H1 (cell line): ENCODE data around the gene ANKRD62. TPM values are rescaled to one million over a fixed set of nuclear protein-coding genes. Genes with fewer than 3 reads are reported as not detected.
A peak's percentile ranks its signal among the peaks of the same experiment; 100 is the strongest.

ENCODE experiments used
- CTCF ChIA-PET: fragments of 300-600 bp; sonication (Branson Sonifier 250); formaldehyde crosslinking; loops from one replicate; lab custom pipeline; 2021; ENCODE audit not compliant: partially characterized antibody; lab: Charles Lee
- POLR2A ChIA-PET: fragments of 300-600 bp; sonication (Branson Sonifier 250); formaldehyde crosslinking; loops from one replicate; lab custom pipeline; 2021; ENCODE audit warnings: inconsistent platforms; ENCODE audit not compliant: partially characterized antibody; lab: Charles Lee
- DNase-seq, 2 experiments: peaks; one replicate each; pipeline versions ENCODE4 v3.0.0 to v3.0.0-alpha.2; 2010 to 2022; ENCODE audit warnings: low spot score in 2 of 2, low read depth in 1 of 2, mixed read lengths in 1 of 2
- FAIRE-seq: peaks from 2 replicates; lab custom pipeline; 2011; peaks lifted over from hg19 to GRCh38; lab: Jason Lieb, UNC
- H2AFZ ChIP-seq: 2 replicates; pipeline ENCODE4 v1.8.1; 2012; ENCODE audit warnings: low read length, inconsistent platforms
- H2AK5ac ChIP-seq: 2 replicates; pipeline ENCODE4 v1.6.1; 2013; ENCODE audit warnings: low read depth, low read length
- H2BK120ac ChIP-seq: replicated peaks from 2 replicates; pipeline ENCODE3; 2013; ENCODE audit warnings: low read depth, low read length, inconsistent platforms
- H2BK12ac ChIP-seq: 2 replicates; pipeline ENCODE4 v1.6.1; 2013; ENCODE audit warnings: low read depth, low read length
- H2BK15ac ChIP-seq: 2 replicates; pipeline ENCODE4 v1.6.1; 2013; ENCODE audit warnings: low read length
- H2BK20ac ChIP-seq: 2 replicates; pipeline ENCODE4 v1.6.1; 2013; ENCODE audit warnings: low read length
- H2BK5ac ChIP-seq: 2 replicates; pipeline ENCODE4 v1.6.1; 2013; ENCODE audit warnings: low read depth, low read length
- H3K14ac ChIP-seq: 2 replicates; pipeline ENCODE4 v1.6.1; 2013; ENCODE audit warnings: inconsistent platforms; ENCODE audit not compliant: insufficient read length
- H3K18ac ChIP-seq: 2 replicates; pipeline ENCODE4 v1.6.1; 2013; ENCODE audit warnings: low read length; ENCODE audit errors: extremely low read depth
- H3K23ac ChIP-seq: 2 replicates; pipeline ENCODE4 v1.6.1; 2013; ENCODE audit warnings: inconsistent platforms; ENCODE audit not compliant: insufficient read length
- H3K23me2 ChIP-seq: 2 replicates; pipeline ENCODE4 v1.6.1; 2013; ENCODE audit warnings: low read depth, low read length
- H3K27ac ChIP-seq: 2 replicates; pipeline ENCODE4 v1.6.1; 2011; ENCODE audit warnings: low read depth, low read length, inconsistent platforms
- H3K27me3 ChIP-seq, 4 experiments: replicated peaks in 1 of 4; 1 replicate in 1 of 4; 2 replicates in 3 of 4; pipeline versions ENCODE4 v1.6.1 to v1.8.1; 2011 to 2013; ENCODE audit warnings: low read length in 3 of 4, mild to moderate bottlenecking in 3 of 4, inconsistent platforms in 2 of 4, mixed read lengths in 2 of 4, moderate library complexity in 1 of 4; ENCODE audit not compliant: control insufficient read depth in 3 of 4, insufficient read depth in 3 of 4; ENCODE audit errors: extremely low read depth in 1 of 4
- H3K36me3 ChIP-seq, 4 experiments: 2 replicates each; pipeline versions ENCODE4 v1.6.1 to v1.8.1; 2011 to 2013; ENCODE audit warnings: mild to moderate bottlenecking in 4 of 4, low read length in 3 of 4, moderate library complexity in 2 of 4, control low read depth in 1 of 4, inconsistent platforms in 1 of 4; ENCODE audit not compliant: insufficient read depth in 4 of 4, control insufficient read depth in 2 of 4
- H3K4ac ChIP-seq: replicated peaks from 2 replicates; pipeline ENCODE3; 2013; ENCODE audit warnings: low read length, low read depth, mixed read lengths, inconsistent platforms; ENCODE audit not compliant: insufficient read length
- H3K4me1 ChIP-seq, 4 experiments: replicated peaks in 1 of 4; 1 replicate in 1 of 4; 2 replicates in 3 of 4; pipeline versions ENCODE4 v1.6.1 to v1.8.1; 2011 to 2013; ENCODE audit warnings: low read length in 3 of 4, inconsistent platforms in 2 of 4, mixed read lengths in 1 of 4; ENCODE audit not compliant: insufficient read depth in 4 of 4, control insufficient read depth in 3 of 4
- H3K4me2 ChIP-seq, 2 experiments: 2 replicates each; pipeline versions ENCODE4 v1.6.1 to v1.8.1; 2011 to 2013; ENCODE audit warnings: low read depth in 2 of 2, low read length in 2 of 2, control low read depth in 1 of 2, inconsistent platforms in 1 of 2, mild to moderate bottlenecking in 1 of 2; ENCODE audit not compliant: insufficient read depth in 1 of 2
- H3K4me3 ChIP-seq, 4 experiments: fragments of 200-600, 300-600 bp in 1 of 4; sonication (generic), shearing (Covaris generic), sonication (Bioruptor Twin) in 1 of 4; 2 replicates each; pipeline versions ENCODE4 v1.5.1 to v1.8.1; 2011 to 2016; ENCODE audit warnings: low read length in 4 of 4, low read depth in 3 of 4, control low read depth in 2 of 4, inconsistent platforms in 2 of 4, mild to moderate bottlenecking in 2 of 4, mixed read lengths in 1 of 4, moderate library complexity in 1 of 4; ENCODE audit not compliant: insufficient read depth in 2 of 4; ENCODE audit errors: extremely low read depth in 1 of 4
- H3K56ac ChIP-seq: replicated peaks from 2 replicates; pipeline ENCODE3; 2013; ENCODE audit warnings: low read depth, mild to moderate bottlenecking, mixed read lengths, low read length, inconsistent platforms; ENCODE audit not compliant: insufficient read length
- H3K79me1 ChIP-seq: 2 replicates; pipeline ENCODE4 v1.6.1; 2013; ENCODE audit warnings: low read depth, low read length, control low read depth
- H3K79me2 ChIP-seq, 2 experiments: 2 replicates each; pipeline versions ENCODE4 v1.6.1 to v1.8.1; 2012 to 2013; ENCODE audit warnings: low read length in 2 of 2, mild to moderate bottlenecking in 2 of 2, inconsistent platforms in 1 of 2; ENCODE audit not compliant: insufficient read depth in 2 of 2, control insufficient read depth in 1 of 2
- H3K9ac ChIP-seq, 4 experiments: replicated peaks in 1 of 4; 1 replicate in 1 of 4; 2 replicates in 3 of 4; pipeline versions ENCODE4 v1.6.1 to v1.8.1; 2011 to 2013; ENCODE audit warnings: low read depth in 3 of 4, low read length in 3 of 4, control low read depth in 2 of 4, mild to moderate bottlenecking in 2 of 4, moderate library complexity in 2 of 4, inconsistent platforms in 1 of 4; ENCODE audit errors: extremely low read depth in 1 of 4
- H3K9me3 ChIP-seq, 2 experiments: 2 replicates each; pipeline versions ENCODE4 v1.6.1 to v1.8.1; 2012 to 2013; ENCODE audit warnings: mild to moderate bottlenecking in 2 of 2, moderate library complexity in 2 of 2, control low read depth in 1 of 2, inconsistent platforms in 1 of 2, low read depth in 1 of 2, low read length in 1 of 2, mixed read lengths in 1 of 2; ENCODE audit not compliant: insufficient read depth in 2 of 2
- H4K20me1 ChIP-seq, 2 experiments: replicated peaks in 1 of 2; 2 replicates each; pipeline versions ENCODE3 to v1.8.1; 2011 to 2013; ENCODE audit warnings: inconsistent platforms in 2 of 2, low read length in 2 of 2, mild to moderate bottlenecking in 1 of 2; ENCODE audit not compliant: insufficient read depth in 2 of 2, control insufficient read depth in 1 of 2
- H4K5ac ChIP-seq: 2 replicates; pipeline ENCODE4 v1.6.1; 2013; ENCODE audit warnings: low read length, low read depth, mixed read lengths, inconsistent platforms; ENCODE audit not compliant: insufficient read length
- H4K8ac ChIP-seq: 2 replicates; pipeline ENCODE4 v1.8.0; 2013; ENCODE audit warnings: mild to moderate bottlenecking, moderate library complexity, low read length, inconsistent platforms; ENCODE audit not compliant: insufficient read depth; ENCODE audit errors: extremely low read depth
- H4K91ac ChIP-seq: replicated peaks from 2 replicates; pipeline ENCODE3; 2013; ENCODE audit warnings: low read length, mixed read lengths, inconsistent platforms; ENCODE audit not compliant: insufficient read length
- CTCF ChIP-seq, 3 experiments: IDR thresholded peaks; 1 replicate in 2 of 3; 2 replicates in 1 of 3; pipeline versions ENCODE4 v1.5.1 to v1.6.1; 2011; ENCODE audit warnings: low read length in 3 of 3, mild to moderate bottlenecking in 3 of 3, inconsistent platforms in 2 of 3, low read depth in 1 of 3, moderate library complexity in 1 of 3; ENCODE audit not compliant: insufficient read depth in 1 of 3; ENCODE audit errors: control extremely low read depth in 1 of 3
- NANOG ChIP-seq: IDR thresholded peaks from 2 replicates; pipeline ENCODE4 v1.6.1; 2011; ENCODE audit warnings: low read length, low read depth, mild to moderate bottlenecking, inconsistent platforms; ENCODE audit not compliant: insufficient read depth, poor library complexity, severe bottlenecking
- RAD21 ChIP-seq, 2 experiments: IDR thresholded peaks in 1 of 2; conservative IDR thresholded peaks in 1 of 2; 2 replicates each; pipeline ENCODE4 v1.6.1; 2011; ENCODE audit warnings: low read depth in 2 of 2, low read length in 2 of 2, improper control_type of control experiment in 1 of 2, inconsistent platforms in 1 of 2, mild to moderate bottlenecking in 1 of 2, moderate library complexity in 1 of 2
- SP4 ChIP-seq: IDR thresholded peaks from 2 replicates; pipeline ENCODE4 v1.6.1; 2012; ENCODE audit warnings: low read length, inconsistent platforms
- USF2 ChIP-seq: IDR thresholded peaks from 2 replicates; pipeline ENCODE4 v1.6.1; 2011; ENCODE audit warnings: low read length, improper control_type of control experiment
- WGBS, 2 experiments: shearing (Covaris generic) in 1 of 2; methylation state at CpG; one replicate each; pipeline versions ENCODE4 v1.1.6 to v1.1.7; 2013 to 2015; ENCODE audit warnings: low lambda C conversion rate in 2 of 2, mixed read lengths in 2 of 2, inconsistent platforms in 1 of 2, low coverage in 1 of 2, missing lambda C conversion rate in 1 of 2; ENCODE audit not compliant: insufficient replicate concordance in 2 of 2, insufficient coverage in 1 of 2, insufficient read length in 1 of 2; ENCODE audit errors: extremely low coverage in 1 of 2, missing lambda C conversion rate in 1 of 2; 5-methylcytosine and 5-hydroxymethylcytosine counted together
- polyA plus RNA-seq, 7 experiments: library from polyadenylated mRNA; depleted of rRNA in 3 of 7; stranded (reverse) in 5 of 7; unstranded in 2 of 7; fragments of >200 nt in 5 of 7; fragments of 200-250 nt in 2 of 7; gene quantifications; 1 replicate in 5 of 7; 2 replicates in 1 of 7; 4 replicates in 1 of 7; pipeline versions ENCODE4 v1.2.1 to v1.2.3, GENCODE V29; 2011 to 2013; ENCODE audit warnings: missing spikeins in 2 of 7, mixed read lengths in 2 of 7
- total RNA-seq: library from RNA; stranded (reverse); fragmentation: NEBNext Ultra II Directional; extraction: Animal tissue kit (Norgen Biotek cat#: 25700); gene quantifications from 2 replicates; pipeline ENCODE4 v1.2.1, GENCODE V29; 2021

Gene ANKRD62
- total and polyA plus RNA-seq, 2 of the 8 experiments (the other 6 are each of a cell fraction or from before 2014, with no cell fraction given), result not detected

GRCh38 chr18:12048010-12048826 lies 45.4 kb upstream of the ANKRD62 start:
- Histone ChIP-seq H3K27ac (no peak overlapping the region), H3K4me2 (no peak overlapping the region), H3K27me3 (no peaks in the 10 kb centered on the region; a peak in 1 of 7 replicates), H3K79me1 (no peaks in the 10 kb centered on the region), H3K23me2 (no peaks in the 10 kb centered on the region), H3K56ac (no peak overlapping the region), H3K79me2 (no peaks in the 10 kb centered on the region), H2BK12ac (no peak overlapping the region), H2AFZ (no peak overlapping the region), H3K23ac (no peak overlapping the region), H3K9ac (no peak overlapping the region), H4K91ac (no peak overlapping the region), H4K20me1 (no peaks in the 10 kb centered on the region), H3K14ac (no peak overlapping the region), H2BK20ac (no peak overlapping the region), H2BK15ac (no peak overlapping the region), H3K4me1 (peaks cover 0 to 4% (median 0%) of the 10 kb centered on the region in 4 experiments; a peak in 1 of 7 replicates), H2BK5ac (no peak overlapping the region), H3K4me3 (no peak overlapping the region), H4K8ac (no peak overlapping the region; the same call in 1 of the 2 replicates), H3K4ac (no peak overlapping the region), H3K9me3 (no peaks in the 10 kb centered on the region), H2AK5ac (no peak overlapping the region), H3K36me3 (no peaks in the 10 kb centered on the region), H4K5ac (no peak overlapping the region), H2BK120ac (no peak overlapping the region), H3K18ac (no peak overlapping the region)
- FAIRE-seq, result no peak
- peak in 1 of 2 experiments; percentile 84 for DNase-seq
- ChIA-PET POLR2A (interaction anchor here (0.6 kb wide), 2 partner anchors 9 to 95 kb away, joined by 3 read pairs; no protein-coding TSS in a partner anchor), CTCF (interaction anchor here (0.6 to 3.1 kb wide), 16 partner anchors 9 to 1435 kb away, joined by 3 to 26 read pairs (median 4); no protein-coding TSS in a partner anchor)
- 76% methylated on average over 19 of the region's 20 CpGs; no CpG with 5 or more reads in 1 of the 2 experiments for WGBS, 2 experiments
- TF ChIP-seq SP4, result no peak
- no peak for TF ChIP-seq USF2
- TF ChIP-seq RAD21 (IDR thresholded peaks at IDR 0.05 in 1 of 2, conservative IDR thresholded peaks at IDR 0.05 in 1 of 2; ENCODE audit: low read depth in 2 of 2, low read length in 2 of 2), result peak in 1 of 2 experiments; percentile 45; a peak in 1 of 4 replicates
- TF ChIP-seq CTCF (IDR thresholded peaks at IDR 0.05; ENCODE audit: control extremely low read depth in 1 of 3, insufficient read depth in 1 of 3, low read depth in 1 of 3, low read length in 3 of 3), result peak; percentile 52 to 75 (median 58)
- TF ChIP-seq NANOG, result no peak
